Measurements from ENCODE around the gene CAVIN1. TPM values are rescaled to one million over a fixed set of nuclear protein-coding genes. Genes with fewer than 3 reads are reported as not detected.
A peak's percentile ranks its signal among the peaks of the same experiment; 100 is the strongest.

Gene CAVIN1
- 100 to 1,000 TPM; 214 to 220 TPM for total RNA-seq

GRCh38 chr17:42422958-42423712 lies at the start of gene CAVIN1:
CAVIN1 (minus strand) TSS chr17:42423256; CDS start chr17:42423097, 159 bp downstream.
- under 1% methylated on average over 58 of the region's 58 CpGs for WGBS
- intact Hi-C loops (cut with DNase I): loop anchor here (2.0 to 10.0 kb wide), 3 partner anchors 34 to 252 kb away; partner anchors contain the start of genes ATP6V0A1 and PLEKHH3

GRCh38 chr17:42467889-42468288 lies 44.8 kb upstream of the CAVIN1 start:
- no peaks in the 10 kb centered on the region for H3K36me3 ChIP-seq
- H3K9me3 ChIP-seq: no peaks in the 10 kb centered on the region
- H3K27ac ChIP-seq: peak overlapping the region; percentile 23 to 67
- no peak overlapping the region for H3K4me3 ChIP-seq
- TF ChIP-seq POLR2AphosphoS5 (IDR thresholded peaks at IDR 0.05) (no peak), CTCF (IDR thresholded peaks at IDR 0.05) (no peak), POLR2A (IDR thresholded peaks at IDR 0.05) (no peak)
- H3K4me1 ChIP-seq (replicated peaks): no peaks in the 10 kb centered on the region
- 36% methylated on average over 5 of the region's 5 CpGs for WGBS
- H3K27me3 ChIP-seq (replicated peaks; ENCODE audit: insufficient read depth): no peaks in the 10 kb centered on the region
- intact Hi-C loops (cut with DNase I): no loop called here
- DNase-seq (ENCODE audit: low spot score): no peak

More at GRCh38 chr17:42422958-42423712, at the start of gene CAVIN1:
- DNase-seq (ENCODE audit: low spot score): peak; percentile 99
- Histone ChIP-seq H3K4me3 (peak within 1 kb of the TSS; percentile 93 to 96), H3K9me3 (no peaks in the 10 kb centered on the region), H3K36me3 (no peaks in the 10 kb centered on the region), H3K4me1 (replicated peaks) (no peaks in the 10 kb centered on the region), H3K27me3 (replicated peaks; ENCODE audit: insufficient read depth) (no peaks in the 10 kb centered on the region), H3K27ac (peak within 1 kb of the TSS; percentile 93 to 95)
- peak; percentile 98 for TF ChIP-seq POLR2AphosphoS5 (IDR thresholded peaks at IDR 0.05)
- TF ChIP-seq POLR2A (IDR thresholded peaks at IDR 0.05): peak; percentile 84
- peak in 1 of 4 experiments; percentile 16 for TF ChIP-seq CTCF (IDR thresholded peaks at IDR 0.05)

- H3K27me3 ChIP-seq (replicated peaks; ENCODE audit: insufficient read depth): no peaks in the 10 kb centered on the region
- H3K9me3 ChIP-seq: no peaks in the 10 kb centered on the region
- no peak for DNase-seq (ENCODE audit: low spot score)
- intact Hi-C loops (cut with DNase I): no loop called here
- no peak for TF ChIP-seq POLR2AphosphoS5 (IDR thresholded peaks at IDR 0.05)
- TF ChIP-seq POLR2A (IDR thresholded peaks at IDR 0.05): no peak
- TF ChIP-seq CTCF (IDR thresholded peaks at IDR 0.05): no peak
- no peak overlapping the region for H3K27ac ChIP-seq
- H3K4me1 ChIP-seq (replicated peaks): no peaks in the 10 kb centered on the region
- 81% methylated on average over 4 of the region's 4 CpGs for WGBS
- H3K36me3 ChIP-seq: no peaks in the 10 kb centered on the region
- H3K4me3 ChIP-seq: no peak overlapping the region
Measured at GRCh38 chr17:42463976-42464400, 40.9 kb upstream of the CAVIN1 start.

- H3K27ac ChIP-seq: peak overlapping the region in 1 of 2 donors; percentile 98
Measured at GRCh38 chr17:42460371-42460770, 37.3 kb upstream of the CAVIN1 start.

More at GRCh38 chr17:42460371-42460770, 37.3 kb upstream of the CAVIN1 start:
- peak overlapping the region in 1 of 2 donors; percentile 61 for H3K4me3 ChIP-seq
- no peaks in the 10 kb centered on the region for H3K9me3 ChIP-seq
- TF ChIP-seq POLR2A (IDR thresholded peaks at IDR 0.05) (no peak), CTCF (IDR thresholded peaks at IDR 0.05) (no peak), POLR2AphosphoS5 (IDR thresholded peaks at IDR 0.05) (no peak)
- WGBS: 89% methylated on average over 1 of the region's 1 CpG
- no peaks in the 10 kb centered on the region for H3K27me3 ChIP-seq (replicated peaks; ENCODE audit: insufficient read depth)
- no peaks in the 10 kb centered on the region for H3K36me3 ChIP-seq
- intact Hi-C loops (cut with DNase I): no loop called here
- no peak for DNase-seq (ENCODE audit: low spot score)
- H3K4me1 ChIP-seq (replicated peaks): no peaks in the 10 kb centered on the region
